ENCODE data around the gene RNF130.

RNF130 gene

GRCh38 chr5:180112181-180112861 lies 40.8 kb upstream of the RNF130 start:
- Mint-ChIP-seq H3K4me1 (peaks cover 2% of the 10 kb centered on the region), H3K36me3 (peaks cover 3% of the 10 kb centered on the region), H3K27me3 (peaks cover 7% of the 10 kb centered on the region), H3K9me3 (peaks cover 3% of the 10 kb centered on the region), H3K27ac (no peak overlapping the region), H3K4me3 (no peak overlapping the region)
- DNase-seq (ENCODE audit: low spot score in 2 of 2) (no peak), ATAC-seq (ENCODE audit: low read depth) (no peak)

- Mint-ChIP-seq H3K9me3 (peaks cover 10% of the 10 kb centered on the region), H3K27me3 (peaks cover 7% of the 10 kb centered on the region), H3K27ac (no peak overlapping the region), H3K36me3 (peaks cover 5% of the 10 kb centered on the region), H3K4me3 (no peak overlapping the region), H3K4me1 (peaks cover 2% of the 10 kb centered on the region)
- ATAC-seq (ENCODE audit: low read depth) (no peak), DNase-seq (ENCODE audit: low spot score in 2 of 2) (no peak)
These were observed 39.9 kb upstream of the RNF130 start for GRCh38 chr5:180111273-180112002.

- ATAC-seq (ENCODE audit: low read depth) (no peak), DNase-seq (ENCODE audit: low spot score in 2 of 2) (no peak)
- Mint-ChIP-seq H3K27me3 (peaks cover 9% of the 10 kb centered on the region), H3K27ac (no peak overlapping the region), H3K4me3 (no peak overlapping the region), H3K4me1 (peaks cover 2% of the 10 kb centered on the region), H3K36me3 (peaks cover 5% of the 10 kb centered on the region), H3K9me3 (peaks cover 12% of the 10 kb centered on the region)
These were observed 38.4 kb upstream of the RNF130 start for GRCh38 chr5:180109920-180110319.

GRCh38 chr5:180107005-180107404 lies 35.4 kb upstream of the RNF130 start:
- H3K9me3 Mint-ChIP-seq: peaks cover 12% of the 10 kb centered on the region
- no peak overlapping the region for H3K27ac Mint-ChIP-seq
- H3K36me3 Mint-ChIP-seq: peaks cover 5% of the 10 kb centered on the region
- peaks cover 8% of the 10 kb centered on the region for H3K27me3 Mint-ChIP-seq
- H3K4me1 Mint-ChIP-seq: no peaks in the 10 kb centered on the region
- H3K4me3 Mint-ChIP-seq: no peak overlapping the region
- ATAC-seq (ENCODE audit: low read depth) (no peak), DNase-seq (ENCODE audit: low spot score in 2 of 2) (no peak)

- H3K4me1 Mint-ChIP-seq: no peaks in the 10 kb centered on the region
- no peak overlapping the region for H3K4me3 Mint-ChIP-seq
- no peak for ATAC-seq (ENCODE audit: low read depth)
- DNase-seq (ENCODE audit: low spot score in 2 of 2): no peak
- peaks cover 12% of the 10 kb centered on the region for H3K9me3 Mint-ChIP-seq
- H3K27me3 Mint-ChIP-seq: peaks cover 8% of the 10 kb centered on the region
- H3K27ac Mint-ChIP-seq: no peak overlapping the region
- H3K36me3 Mint-ChIP-seq: peaks cover 5% of the 10 kb centered on the region
These were observed 34.3 kb upstream of the RNF130 start for GRCh38 chr5:180105827-180106312.

GRCh38 chr5:180104168-180104530 lies 32.6 kb upstream of the RNF130 start:
- Mint-ChIP-seq H3K4me3 (no peak overlapping the region), H3K9me3 (peaks cover 12% of the 10 kb centered on the region), H3K4me1 (no peaks in the 10 kb centered on the region), H3K36me3 (peaks cover 5% of the 10 kb centered on the region), H3K27ac (no peak overlapping the region), H3K27me3 (peaks cover 6% of the 10 kb centered on the region)
- DNase-seq (ENCODE audit: low spot score in 2 of 2) (no peak), ATAC-seq (ENCODE audit: low read depth) (no peak)

GRCh38 chr5:180103487-180104167 lies 32.1 kb upstream of the RNF130 start:
- ATAC-seq (ENCODE audit: low read depth) (no peak), DNase-seq (ENCODE audit: low spot score in 2 of 2) (no peak)
- no peak overlapping the region for H3K4me3 Mint-ChIP-seq
- peaks cover 12% of the 10 kb centered on the region for H3K9me3 Mint-ChIP-seq
- peaks cover 6% of the 10 kb centered on the region for H3K27me3 Mint-ChIP-seq
- H3K27ac Mint-ChIP-seq: no peak overlapping the region
- H3K4me1 Mint-ChIP-seq: no peaks in the 10 kb centered on the region
- peaks cover 5% of the 10 kb centered on the region for H3K36me3 Mint-ChIP-seq

GRCh38 chr5:180102636-180103035 lies 31.1 kb upstream of the RNF130 start:
- H3K4me3 Mint-ChIP-seq: no peak overlapping the region
- H3K27me3 Mint-ChIP-seq: peaks cover 6% of the 10 kb centered on the region
- H3K9me3 Mint-ChIP-seq: peaks cover 9% of the 10 kb centered on the region
- peaks cover 2% of the 10 kb centered on the region for H3K36me3 Mint-ChIP-seq
- no peak overlapping the region for H3K27ac Mint-ChIP-seq
- ATAC-seq (ENCODE audit: low read depth) (no peak), DNase-seq (ENCODE audit: low spot score in 2 of 2) (no peak)
- H3K4me1 Mint-ChIP-seq: no peaks in the 10 kb centered on the region

GRCh38 chr5:180101451-180102105 lies 30.0 kb upstream of the RNF130 start:
- peaks cover 11% of the 10 kb centered on the region for H3K27me3 Mint-ChIP-seq

GRCh38 chr5:180100621-180101450 lies 29.3 kb upstream of the RNF130 start:
- Mint-ChIP-seq H3K27me3 (peaks cover 11% of the 10 kb centered on the region), H3K4me1 (no peaks in the 10 kb centered on the region), H3K36me3 (no peaks in the 10 kb centered on the region), H3K9me3 (peaks cover 2% of the 10 kb centered on the region), H3K4me3 (no peak overlapping the region), H3K27ac (no peak overlapping the region)
- no peak for ATAC-seq (ENCODE audit: low read depth)
- DNase-seq (ENCODE audit: low spot score in 2 of 2): no peak

More at GRCh38 chr5:180101451-180102105, 30.0 kb upstream of the RNF130 start:
- Mint-ChIP-seq H3K4me1 (no peaks in the 10 kb centered on the region), H3K36me3 (peaks cover under 1% of the 10 kb centered on the region), H3K27ac (no peak overlapping the region), H3K9me3 (peaks cover 5% of the 10 kb centered on the region), H3K4me3 (no peak overlapping the region)
- DNase-seq (ENCODE audit: low spot score in 2 of 2) (no peak), ATAC-seq (ENCODE audit: low read depth) (no peak)

GRCh38 chr5:180099733-180100611 lies 28.4 kb upstream of the RNF130 start:
- Mint-ChIP-seq H3K4me1 (no peaks in the 10 kb centered on the region), H3K4me3 (no peak overlapping the region), H3K27me3 (peaks cover 18% of the 10 kb centered on the region), H3K9me3 (peaks cover 2% of the 10 kb centered on the region), H3K27ac (no peak overlapping the region), H3K36me3 (no peaks in the 10 kb centered on the region)
- no peak for DNase-seq (ENCODE audit: low spot score in 2 of 2)
- no peak for ATAC-seq (ENCODE audit: low read depth)

- Mint-ChIP-seq H3K36me3 (no peaks in the 10 kb centered on the region), H3K27me3 (peaks cover 19% of the 10 kb centered on the region), H3K9me3 (peaks cover 2% of the 10 kb centered on the region), H3K4me1 (no peaks in the 10 kb centered on the region), H3K27ac (no peak overlapping the region), H3K4me3 (no peak overlapping the region)
- ATAC-seq (ENCODE audit: low read depth): no peak
- no peak for DNase-seq (ENCODE audit: low spot score in 2 of 2)
These were observed 27.6 kb upstream of the RNF130 start for GRCh38 chr5:180098991-180099732.
